Ishikawa (cell line): ENCODE data around the gene BMPR1A.

Experiments
- CREB1 ChIP-seq: IDR thresholded peaks from 2 replicates; pipeline ENCODE4 v1.6.1; 2012; ENCODE audit warnings: low read depth
- TCF12 ChIP-seq: IDR thresholded peaks from 2 replicates; pipeline ENCODE4 v1.6.1; 2012; ENCODE audit warnings: low read depth

DNA sequence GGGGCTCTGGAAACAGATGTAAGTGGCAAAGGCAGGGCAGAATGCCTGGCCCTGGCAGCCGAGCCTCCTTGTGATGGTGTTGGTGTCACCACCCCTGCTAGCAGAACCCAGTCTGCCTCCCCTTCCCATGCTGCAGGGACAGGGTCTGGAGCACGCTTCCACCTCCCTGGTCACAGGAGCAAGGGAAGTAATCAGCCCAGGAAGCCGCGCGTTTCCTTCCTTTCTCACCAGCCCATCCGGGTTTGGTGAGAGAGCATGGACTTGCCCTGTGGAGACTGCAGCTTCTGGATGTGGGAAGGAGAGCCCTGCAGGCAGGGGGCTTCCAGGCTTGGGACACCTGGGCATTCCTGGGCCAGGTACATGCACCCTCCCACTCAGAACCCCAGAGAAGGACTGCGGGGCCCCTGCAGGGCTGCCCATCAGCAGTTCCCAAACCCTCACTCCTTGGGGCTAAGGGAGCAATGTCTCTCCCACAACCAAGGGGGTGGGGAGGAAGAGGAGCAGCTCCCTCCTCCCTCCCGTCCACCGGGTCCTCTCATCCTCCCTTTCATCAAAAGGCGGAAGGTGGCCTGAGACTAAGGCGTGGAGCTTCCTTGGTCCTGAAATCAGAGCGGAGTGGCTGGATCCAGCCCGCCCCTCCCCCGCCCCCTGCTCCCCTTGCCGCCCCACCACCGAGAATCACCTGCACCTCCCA, 199.2 kb downstream of the BMPR1A start:
- TF ChIP-seq CREB1, result no peak
- TF ChIP-seq TCF12, result no peak
